NCI-H446 treated with DMSO at 0.1 percent for 48 hours (cell line): ENCODE measurements around the gene ZNF385D.
"Not testable (repeated sequence)": the region's sequence is repeated elsewhere in the genome, so short reads cannot be mapped to it uniquely, and the experiment has no call there.

ENCODE experiments used
- DNase-seq: peaks from one replicate; lab custom pipeline; 2025; lab: John Stamatoyannopoulos, UW

The ZNF385D gene

DNA sequence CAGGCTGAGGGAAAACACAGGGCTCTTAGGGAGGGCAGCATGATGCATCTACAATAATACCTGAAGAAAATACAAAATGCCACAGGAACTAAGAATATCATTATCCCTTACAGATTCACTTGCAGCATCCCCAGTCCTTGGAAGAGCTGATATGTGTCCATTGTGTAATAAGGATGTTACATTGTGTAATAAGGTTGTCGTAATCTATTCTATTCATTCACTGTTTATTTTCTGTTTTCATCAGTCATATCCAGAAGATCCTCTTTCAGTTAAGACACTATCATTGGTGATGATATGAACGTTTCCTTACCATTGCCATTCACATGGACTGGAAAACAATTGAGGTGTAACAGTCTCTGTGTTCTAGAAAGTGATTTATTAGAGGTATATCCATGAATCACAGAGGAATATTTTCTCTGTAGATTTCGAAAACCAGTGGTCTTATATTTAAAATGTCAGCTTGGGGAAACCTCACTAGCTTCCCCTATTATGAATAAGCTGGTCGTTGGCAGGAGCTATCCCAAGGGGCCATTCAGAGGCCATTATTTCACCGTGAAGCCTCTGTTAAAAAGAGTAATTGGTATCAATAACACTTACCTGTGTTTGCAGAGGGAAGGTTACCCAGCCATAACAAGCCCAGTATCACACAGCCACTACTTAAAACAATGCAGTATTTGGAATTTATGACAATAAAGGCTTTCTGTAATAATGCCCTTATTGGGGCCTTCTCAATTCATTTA is 241.1 kb downstream of the ZNF385D start:
- DNase-seq = no peak

DNA sequence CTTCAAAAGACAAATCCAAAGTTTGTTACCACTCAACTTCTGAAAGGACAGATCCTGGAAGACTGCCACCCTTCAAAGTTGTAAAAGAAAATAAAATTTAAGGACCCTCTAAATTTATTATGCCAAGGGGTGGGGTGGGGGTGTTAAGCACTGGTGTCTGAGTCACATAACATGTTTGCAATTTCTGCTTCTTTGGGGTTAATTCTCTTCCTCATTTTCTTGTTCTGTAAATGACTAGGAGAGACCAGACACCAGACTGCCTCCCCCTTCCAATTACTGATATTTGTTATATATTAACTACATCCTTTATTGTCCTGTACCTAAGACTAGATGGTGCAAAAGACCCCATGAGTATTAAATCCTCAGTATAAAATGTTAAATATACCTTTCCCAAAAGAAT is 242.8 kb downstream of the ZNF385D start:
- no peak for DNase-seq

DNA sequence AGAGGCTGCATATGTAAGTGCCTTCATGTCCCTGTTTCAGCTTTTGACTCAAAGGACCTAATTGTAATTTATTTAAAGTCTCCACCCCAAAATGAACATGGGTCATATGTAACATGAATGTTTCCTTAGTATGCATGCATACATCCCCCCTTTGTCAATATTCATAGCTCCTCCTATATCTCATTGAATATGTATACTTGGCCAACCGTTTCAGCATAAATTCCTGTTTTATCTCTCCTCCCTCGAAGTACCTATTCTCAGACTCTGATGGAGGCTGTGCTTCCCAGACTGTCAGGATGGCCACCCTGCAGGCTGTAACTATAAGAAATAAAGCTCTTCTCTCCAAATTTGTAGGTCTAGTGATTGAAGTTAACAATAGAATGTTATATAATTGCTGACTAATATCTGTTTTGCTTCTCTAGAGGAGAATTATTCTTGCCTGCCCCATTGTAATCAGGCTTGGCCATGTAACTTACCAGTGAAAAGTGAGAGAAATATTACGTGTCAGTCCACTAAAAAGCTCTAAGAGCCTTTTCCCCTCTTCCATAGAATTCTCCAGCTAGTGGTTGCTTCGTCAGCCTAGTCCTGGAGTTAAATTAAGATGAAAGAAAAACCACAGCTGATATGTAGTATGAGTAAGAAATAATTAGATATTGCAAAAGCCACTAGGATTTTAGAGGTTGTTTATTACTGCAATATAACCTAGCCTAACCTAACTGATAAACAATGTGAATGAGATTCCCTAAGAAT is 245.1 kb downstream of the ZNF385D start:
- no peak for DNase-seq

DNA sequence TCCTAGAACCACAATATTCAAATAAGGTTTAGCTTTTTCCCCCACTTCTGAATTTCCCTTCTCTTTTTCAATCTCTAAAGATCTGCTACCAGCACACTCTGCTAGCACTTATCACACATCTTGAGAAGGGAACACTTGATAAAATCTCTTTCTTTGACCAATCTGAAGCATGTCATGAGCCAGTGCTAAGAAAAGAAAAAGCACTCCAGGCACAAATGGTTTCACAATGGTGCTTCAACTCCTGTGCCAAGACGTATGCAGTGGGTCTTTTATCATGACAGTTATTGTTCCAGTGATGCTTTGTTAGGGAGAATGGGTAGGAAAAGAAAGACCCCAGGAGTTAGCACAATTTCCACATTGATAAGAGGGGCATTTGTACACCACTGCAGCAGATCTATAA is 248.4 kb downstream of the ZNF385D start:
- DNase-seq = no peak

DNA sequence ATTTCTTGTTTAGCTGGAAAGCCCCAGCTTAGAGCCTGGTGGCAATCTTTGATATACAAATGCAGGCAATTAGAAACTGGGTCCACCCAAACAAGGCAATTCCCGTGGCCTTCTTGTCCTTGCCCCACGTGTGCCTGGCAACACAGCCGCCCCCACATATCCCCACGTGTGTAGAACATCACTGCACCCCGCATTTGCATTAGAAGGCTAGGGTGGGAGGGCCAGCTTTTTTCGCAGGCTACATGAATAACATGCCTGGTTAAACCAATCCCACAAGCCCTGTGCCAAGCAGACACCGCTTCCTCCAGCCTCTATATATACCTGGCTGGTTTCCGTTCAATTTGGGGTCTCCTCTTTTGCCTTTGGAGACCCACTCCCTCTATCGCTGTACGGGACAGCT is 250.2 kb downstream of the ZNF385D start:
- DNase-seq = no peak

DNA sequence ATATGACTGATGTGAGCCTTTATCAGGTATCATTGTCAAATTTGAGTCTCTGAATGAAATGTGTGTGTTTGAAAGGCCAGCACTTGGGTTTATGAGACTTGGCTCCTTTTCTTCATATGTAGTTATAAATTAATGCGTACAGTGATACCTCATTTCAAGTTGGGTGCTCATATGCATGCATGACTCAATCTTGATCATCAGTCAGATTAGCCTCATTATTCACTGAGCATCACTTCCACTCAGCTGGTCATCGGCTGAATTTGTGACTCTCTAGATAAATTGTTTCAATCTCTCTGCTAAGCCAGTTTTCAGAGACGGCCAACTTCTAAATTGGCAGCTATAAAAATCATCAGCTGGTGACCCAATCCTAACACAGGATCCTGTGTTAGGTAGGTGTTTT is 260.3 kb downstream of the ZNF385D start:
- DNase-seq = not testable (repeated sequence)

DNA sequence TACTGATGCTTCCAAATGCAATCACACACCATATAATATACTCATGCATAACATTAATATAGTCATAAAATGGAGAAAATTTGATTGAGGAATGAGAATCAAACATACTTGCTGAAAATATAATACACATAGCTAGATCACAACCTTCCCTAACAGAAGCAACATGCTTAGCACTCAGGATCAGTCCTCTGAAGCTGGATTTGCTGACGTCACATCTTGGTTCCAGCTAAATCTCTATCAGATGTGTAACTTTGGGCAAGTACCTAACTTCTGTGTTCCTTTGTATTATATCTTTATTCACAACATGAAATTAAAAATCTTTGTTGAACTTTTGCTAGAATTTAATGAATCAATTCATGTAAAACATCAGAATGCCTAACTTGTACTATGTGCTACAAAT is 263.5 kb downstream of the ZNF385D start:
- DNase-seq = no peak

DNA sequence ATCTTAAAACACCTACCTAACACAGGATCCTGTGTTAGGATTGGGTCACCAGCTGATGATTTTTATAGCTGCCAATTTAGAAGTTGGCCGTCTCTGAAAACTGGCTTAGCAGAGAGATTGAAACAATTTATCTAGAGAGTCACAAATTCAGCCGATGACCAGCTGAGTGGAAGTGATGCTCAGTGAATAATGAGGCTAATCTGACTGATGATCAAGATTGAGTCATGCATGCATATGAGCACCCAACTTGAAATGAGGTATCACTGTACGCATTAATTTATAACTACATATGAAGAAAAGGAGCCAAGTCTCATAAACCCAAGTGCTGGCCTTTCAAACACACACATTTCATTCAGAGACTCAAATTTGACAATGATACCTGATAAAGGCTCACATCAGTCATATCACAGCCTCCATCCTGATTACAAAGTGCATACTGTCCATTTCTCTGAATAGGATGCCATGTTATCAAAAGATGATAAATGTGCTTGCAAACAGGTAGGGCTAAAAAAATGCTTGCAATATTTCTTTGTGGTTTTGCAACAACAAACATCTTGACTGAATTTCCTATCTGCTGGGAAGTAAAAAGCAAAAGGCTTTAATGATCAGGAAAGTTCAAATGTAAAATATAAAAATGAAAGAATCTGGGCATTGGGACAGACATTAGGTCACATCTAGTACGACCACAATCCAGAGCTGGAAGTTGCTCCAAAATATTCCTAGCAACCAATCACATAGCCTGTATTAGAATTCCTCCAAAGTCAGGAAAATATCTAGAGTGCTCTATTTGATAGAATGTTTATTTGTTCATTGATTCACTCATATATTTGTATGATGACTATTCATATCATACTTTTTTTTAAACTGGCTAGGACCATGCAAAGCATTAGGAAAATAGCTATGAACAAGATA is 264.7 kb downstream of the ZNF385D start:
- not testable (repeated sequence) for DNase-seq

DNA sequence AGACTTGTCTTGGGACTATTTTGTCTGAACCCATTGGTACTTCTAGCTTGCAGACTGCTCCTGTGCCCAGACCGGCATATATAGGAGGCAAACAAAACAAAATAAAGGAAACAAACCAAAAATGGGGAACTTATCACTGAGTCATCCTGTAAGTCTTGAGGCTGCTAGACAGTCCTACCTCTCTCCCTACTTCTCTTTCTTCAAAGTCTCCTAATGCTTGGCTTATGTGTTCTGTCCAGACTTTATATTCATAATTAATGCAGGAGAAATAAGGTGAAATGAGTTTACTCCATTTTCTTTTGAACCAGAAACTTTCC is 266.2 kb downstream of the ZNF385D start:
- DNase-seq = no peak

DNA sequence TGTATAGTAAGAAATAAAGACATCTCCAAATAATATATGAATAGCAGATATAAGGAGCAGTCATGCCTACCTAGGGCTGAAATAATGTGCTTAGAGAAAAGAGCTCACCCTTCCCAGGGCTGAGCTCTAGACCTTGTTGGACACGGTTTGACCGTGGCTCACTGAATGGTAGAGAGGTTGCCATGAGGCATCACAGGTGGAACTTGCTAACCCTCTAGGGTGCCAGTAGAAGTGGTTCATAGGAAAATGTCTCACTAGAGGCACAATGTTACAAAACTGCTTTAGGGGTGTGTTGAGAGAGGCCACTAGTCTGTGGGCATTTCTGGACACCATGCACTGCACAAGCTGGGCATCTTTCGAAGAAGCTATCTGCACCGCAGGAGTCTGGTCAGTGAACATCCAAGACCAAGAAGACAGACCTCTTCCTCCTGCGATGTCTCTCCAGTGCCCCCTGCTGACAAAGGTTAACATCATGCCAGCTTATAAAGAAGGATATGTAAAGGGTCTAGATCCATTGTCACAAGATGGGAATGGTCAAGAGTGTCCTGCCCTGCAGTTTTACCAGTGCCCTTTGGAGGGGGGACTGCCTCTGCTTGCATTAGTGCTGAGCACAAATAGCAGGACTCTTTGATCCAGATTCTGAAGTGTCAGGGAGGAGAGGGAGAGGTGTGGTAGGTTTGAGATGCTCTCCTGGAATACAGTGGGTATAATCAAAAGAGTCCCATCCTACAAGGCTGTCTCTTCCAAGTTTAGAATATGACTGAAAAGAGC is 266.8 kb downstream of the ZNF385D start:
- DNase-seq = peak; percentile 18

DNA sequence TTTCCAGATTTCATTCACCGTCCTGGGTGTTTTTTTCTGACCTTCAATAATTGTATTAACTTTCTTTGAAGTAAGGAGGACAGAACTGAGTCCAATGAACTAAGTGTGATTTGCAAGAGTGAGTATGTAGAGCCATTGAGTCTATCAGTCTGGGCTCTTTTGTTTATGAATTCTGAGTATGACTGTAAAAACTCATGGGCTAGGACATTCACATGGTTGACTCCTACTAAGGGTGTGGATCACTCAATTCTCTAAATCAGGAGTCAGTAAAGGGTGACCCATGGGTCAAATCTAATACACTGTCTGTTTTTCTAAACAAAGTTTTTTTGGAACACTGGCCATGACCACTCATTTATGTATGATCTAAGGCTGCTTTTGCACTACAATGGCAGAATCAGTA is 269.0 kb downstream of the ZNF385D start:
- no peak for DNase-seq

DNA sequence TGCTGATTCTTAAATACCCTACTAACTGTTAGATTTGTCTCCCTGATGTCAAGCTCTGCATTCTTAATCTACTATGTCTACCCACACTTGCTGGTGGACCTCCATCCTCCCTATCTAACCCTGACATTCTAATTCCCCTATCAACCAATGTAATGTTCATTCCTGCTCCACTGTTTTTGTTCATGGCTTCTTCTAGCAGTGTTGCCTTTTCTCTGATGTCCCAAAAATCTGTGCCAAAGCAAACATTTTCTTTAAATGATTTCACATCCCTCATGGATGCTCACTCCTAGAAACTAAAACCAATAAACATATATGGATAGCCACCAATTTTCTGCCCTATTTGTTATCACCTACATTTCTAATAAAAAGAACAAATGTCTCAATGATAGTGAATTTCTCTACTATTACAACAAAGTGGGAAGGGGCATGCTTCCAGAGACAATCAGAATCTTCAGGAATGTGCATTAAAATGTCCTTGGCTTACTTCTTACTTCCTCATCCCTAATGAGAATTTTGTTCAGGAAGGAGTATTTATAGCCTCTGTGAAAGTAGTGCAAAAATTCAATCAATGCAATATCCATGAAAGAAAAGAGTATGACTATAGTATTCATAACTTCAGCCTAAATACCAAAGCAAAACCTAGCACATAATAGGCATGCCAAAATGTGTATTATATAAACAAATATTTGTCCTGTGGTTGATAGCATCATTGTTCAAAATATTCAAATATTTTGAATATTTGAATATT is 273.3 kb downstream of the ZNF385D start:
- no peak for DNase-seq

DNA sequence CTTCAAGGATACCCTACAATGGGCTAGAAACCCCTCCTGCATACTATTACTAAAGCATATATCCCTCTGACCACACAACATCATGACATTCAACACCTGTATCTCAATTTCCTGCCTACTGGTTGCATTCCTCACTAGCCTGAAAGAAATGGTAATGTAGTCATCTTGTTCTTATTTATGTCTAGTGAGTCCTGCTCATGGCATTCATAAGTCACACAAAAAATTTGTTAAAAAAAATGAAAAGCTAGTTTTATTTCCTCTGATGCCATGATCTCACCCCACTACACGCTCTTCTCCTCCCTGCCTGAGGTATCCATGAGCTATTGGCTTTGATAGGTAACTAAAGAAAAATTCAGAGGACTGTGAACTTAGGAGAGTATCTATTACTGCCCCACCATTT is 284.5 kb downstream of the ZNF385D start:
- DNase-seq = no peak

DNA sequence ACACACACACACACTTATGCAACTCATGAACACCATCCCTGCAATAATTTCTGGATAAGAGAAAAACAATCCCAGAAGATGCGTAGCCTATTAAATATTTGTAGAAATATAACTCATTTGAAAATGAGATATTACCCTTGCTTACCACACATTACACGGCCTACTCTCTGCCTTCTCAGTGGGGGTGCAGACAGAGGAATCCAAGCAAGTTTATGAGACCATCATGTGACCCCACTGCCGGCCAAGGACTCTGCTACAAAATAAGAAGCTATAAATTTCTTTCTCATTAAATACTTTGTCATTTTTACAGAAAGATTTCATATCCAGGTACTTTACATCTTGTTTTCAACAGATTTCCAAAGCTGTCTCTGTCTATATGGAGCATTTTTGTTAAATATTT is 286.3 kb downstream of the ZNF385D start:
- no peak for DNase-seq

DNA sequence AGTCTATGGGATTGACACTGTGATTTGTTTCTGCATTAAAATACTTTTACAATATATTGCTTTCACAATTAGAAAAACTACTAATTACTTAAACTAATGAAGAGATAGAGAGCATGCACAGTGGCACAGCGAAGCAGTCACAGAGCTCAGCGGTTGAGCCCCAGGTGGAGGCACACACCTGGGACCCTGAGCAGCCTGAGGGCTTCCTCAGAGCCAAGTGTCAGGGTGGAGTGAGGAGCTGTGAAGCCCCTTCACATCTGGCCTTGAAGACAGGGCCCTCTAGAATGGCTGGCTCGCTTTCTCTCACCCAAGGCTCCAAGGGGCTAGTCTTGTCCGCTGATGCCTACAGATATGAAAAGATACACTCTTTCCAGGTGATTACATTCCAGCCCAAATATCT is 287.7 kb downstream of the ZNF385D start:
- DNase-seq = no peak

DNA sequence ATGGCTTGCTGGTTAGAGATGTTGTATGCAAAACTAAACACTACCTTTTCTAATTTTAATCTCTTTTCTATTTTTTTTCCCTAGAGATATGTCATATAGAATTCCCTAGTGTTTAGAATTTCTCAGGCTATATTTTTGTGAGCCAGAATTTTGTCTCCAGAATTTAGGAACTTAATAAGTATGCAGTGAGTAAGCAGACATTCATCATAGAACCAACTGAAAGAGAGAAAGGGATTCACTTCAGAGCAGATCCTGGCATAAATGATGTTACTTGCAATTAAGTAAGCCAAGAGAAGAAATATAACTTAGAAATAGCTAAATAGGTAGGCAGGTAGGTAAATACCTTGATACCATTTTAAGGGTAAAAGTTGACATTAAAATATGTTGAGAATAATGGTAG is 288.9 kb downstream of the ZNF385D start:
- no peak for DNase-seq

DNA sequence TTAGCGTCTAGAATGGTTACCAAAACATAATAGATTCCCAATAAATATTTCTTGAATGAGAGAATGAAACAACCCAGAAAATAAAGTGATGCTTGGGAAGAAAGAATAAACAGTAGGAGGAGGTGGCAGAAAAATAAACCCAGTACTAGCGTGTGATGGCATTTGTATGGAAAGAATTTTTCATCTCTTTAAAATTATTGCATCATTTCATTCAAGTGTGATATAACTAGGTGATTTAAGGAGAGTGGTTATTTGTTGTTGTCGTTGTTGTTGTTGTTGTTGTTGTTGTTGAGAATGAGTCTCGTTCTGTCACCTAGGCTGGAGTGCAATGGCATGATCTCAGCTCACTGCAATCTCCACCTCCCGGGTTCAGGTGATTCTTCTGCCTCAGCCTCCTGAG is 293.9 kb downstream of the ZNF385D start:
- no peak for DNase-seq

DNA sequence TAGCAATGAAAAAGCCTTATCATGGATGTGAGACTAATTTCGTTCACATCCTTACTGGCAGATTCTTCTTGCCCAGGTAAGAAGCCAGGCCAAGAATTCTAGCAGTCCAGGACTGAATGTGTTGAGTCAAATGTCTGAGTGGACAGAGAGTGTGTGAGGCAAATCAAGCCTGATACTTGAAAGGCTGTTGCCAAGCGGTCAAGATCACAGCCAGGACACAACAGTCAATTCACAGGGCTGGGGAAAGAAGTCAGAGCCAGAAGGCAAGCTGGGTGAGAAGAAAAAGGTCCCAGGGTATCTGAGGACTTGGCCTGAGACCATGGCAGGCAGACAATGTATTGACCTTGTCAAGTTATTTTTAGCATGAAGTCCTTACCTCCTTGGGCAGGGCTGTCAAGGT is 301.3 kb downstream of the ZNF385D start:
- DNase-seq = no peak

DNA sequence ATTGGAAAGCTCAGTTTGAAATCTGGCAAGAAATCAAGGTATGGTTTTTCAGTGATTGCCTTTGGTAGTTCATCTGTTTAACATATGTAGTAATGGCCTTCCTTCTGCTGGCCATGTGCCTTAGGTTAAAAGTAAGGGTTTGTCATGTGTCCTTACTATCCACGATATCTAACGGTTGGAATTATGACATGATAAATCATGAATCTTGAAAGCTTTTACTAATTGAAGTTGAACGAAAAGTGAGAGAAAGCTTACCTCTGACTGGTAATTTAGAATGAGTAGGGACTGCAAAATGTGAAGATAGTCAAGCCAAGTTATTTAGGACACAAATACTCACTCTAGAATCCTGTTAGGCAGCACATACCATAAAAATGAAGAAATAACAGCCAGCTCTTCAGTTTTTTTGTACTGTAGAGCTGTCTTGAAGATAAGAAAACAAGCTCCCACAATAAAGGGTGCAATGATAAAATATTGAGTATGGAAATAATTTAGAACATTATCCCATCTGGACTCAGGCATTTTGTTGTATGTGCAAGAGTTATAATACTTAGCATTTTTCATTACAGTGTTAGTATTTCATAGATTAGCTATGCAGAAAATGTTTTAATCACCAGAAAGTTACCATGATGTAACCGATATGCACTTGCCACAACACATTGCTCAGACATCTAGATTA is 303.4 kb downstream of the ZNF385D start:
- DNase-seq = peak; percentile 33

DNA sequence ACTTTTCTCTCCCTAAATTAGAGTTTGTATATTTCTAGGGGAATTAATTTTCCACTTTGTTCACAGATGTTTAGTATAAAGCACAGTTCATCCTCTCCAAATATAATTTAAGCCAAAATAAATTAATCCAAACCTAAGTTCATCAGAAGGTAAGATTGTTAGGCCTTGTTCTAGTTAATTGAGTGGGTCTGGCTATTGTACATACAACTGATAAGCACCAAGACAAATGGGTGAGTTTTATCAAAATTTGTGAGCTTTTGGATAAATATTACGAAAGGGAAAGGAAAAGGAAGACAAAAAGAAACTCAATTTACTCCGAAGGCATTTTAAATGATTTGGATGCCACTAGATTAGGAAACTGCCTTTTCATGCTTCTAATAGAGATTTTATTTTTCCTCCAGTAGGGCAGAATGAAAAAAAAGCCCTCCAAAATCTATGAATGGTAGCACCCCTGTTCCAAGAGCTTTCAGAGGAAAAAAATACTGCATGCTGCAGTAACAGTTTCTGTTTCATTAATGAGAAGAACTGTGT is 304.0 kb downstream of the ZNF385D start:
- no peak for DNase-seq
